Germinal center (tissue), 1 donor: ENCODE data around the gene C2orf72.
"Not testable (repeated sequence)": the region's sequence is repeated elsewhere in the genome, so short reads cannot be mapped to it uniquely, and the experiment has no call there.

ENCODE experiments used
- DNase-seq: peaks from one replicate; pipeline ENCODE4 v3.0.0; 2012; ENCODE audit warnings: mixed read lengths, low spot score

The C2orf72 gene

DNA sequence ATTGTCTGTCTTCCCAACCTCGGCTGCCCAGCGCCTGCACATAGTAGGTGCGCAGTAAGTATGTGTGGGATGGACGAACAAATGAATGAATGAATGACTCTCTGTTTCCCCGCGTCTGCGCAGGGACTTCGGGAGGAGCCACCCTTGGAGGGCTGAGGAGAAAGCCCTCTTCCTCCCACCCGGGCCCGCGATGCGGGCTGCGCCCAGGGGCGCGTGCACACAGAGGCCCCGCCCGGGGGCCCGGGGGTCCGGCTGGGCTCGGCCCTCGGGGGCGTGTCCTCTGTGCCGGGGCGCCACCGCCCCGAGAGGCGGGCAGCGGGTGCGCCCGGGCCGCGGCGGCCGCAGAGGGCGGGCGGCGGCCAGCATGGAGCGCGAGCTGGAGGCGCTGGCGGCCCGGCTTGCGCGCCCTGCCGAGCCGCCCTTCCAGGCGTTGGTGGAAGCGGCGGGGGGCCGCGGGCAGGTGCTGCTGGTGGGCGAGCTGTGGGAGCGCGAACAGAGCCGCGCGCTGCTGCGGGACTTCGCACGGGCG lies at the start of gene C2orf72:
C2orf72 (plus strand) TSS at position 322 of the 529 bp plus-strand sequence; CDS start at position 365, 43 bp downstream.
- DNase-seq = peak; percentile 22

DNA sequence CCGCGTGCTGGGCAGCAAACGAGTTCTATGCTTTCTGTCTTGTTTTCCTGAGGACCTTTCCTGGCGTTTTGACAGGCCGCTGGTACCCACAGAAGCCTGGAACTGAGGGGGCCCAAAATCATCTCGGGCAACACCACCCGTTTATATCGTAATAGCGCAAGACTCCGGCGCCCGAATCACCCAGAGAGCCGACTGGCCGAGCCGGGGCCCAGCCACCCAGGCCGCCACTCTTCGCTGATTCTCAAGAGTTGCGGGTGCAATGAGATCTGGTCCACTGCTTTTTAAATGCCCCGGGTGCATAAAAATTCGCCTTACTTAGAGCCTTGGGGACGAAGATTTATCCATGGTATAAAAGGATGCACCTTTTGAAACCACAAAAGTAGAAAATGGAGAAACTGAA lies 47.6 kb upstream of the C2orf72 start:
- DNase-seq = no peak

DNA sequence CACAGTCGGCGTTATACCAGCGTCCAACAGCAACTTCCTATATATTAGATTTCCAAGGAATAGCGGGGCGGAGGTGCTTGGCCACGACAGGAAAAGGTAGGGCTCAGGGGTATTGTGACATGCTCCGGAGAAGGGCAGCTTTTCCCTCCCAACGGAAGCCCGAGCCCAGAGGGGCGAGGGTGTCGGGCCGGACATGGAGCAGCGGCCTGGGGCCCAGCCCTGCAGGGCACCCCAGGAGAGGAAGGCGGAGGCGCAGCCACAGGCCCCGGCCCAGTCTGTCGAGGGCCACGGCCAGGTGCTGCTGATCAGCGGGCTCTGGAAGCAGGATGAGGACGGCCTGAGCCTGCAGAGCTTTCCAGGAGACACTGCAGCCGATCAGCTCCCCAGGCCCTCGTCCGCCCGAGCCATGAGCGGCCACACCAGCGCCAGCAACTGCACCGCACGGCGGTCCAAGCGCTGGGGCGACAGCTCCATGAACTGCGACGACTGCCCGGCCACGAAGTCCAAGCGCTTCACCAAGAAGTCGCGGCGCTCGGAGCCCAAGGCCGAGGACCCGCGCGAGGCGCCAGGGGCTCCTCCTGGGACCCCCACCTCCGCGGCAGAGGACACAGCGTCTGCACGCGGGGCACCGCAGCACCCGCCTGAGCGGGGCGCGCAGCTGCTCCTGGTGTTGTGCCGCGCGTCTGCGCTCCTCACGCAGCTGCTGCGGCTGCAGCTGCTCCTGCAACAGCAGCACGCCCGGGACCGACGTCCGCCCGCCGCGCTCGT lies 47.0 kb upstream of the C2orf72 start:
- DNase-seq = no peak

DNA sequence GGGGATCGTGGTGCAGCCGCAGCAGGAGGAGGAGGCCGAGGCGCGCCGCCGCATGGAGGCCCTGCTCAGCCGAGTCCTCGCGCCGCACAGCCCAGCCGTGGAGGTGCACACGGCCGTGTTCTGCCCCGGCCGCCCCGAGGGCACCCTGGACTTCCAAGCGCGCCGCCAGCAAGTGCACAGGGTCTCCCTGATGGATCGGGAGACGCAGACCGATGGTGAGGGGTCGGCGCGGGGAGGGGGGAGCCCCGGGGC lies 46.5 kb upstream of the C2orf72 start:
- no peak for DNase-seq

DNA sequence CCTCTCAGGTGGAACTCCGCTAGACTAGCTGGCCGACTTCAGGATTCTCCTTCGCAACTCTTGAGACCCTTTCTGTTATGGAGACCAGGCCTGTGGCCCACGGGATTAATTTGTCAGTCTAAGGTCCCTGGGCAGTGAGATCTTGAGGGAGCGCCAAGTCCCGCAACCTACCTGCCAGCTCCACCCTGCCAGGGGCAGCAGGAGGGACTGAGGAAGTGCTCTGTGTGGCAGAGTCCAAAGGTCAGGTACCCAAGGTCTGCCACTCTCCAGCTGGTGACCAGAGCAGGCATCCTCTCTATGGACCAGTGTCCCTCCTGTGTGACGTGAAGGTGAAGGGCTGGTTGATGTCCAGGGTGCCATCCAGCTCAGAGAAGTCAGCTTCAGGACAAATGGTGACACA lies 45.7 kb upstream of the C2orf72 start:
- no peak for DNase-seq

DNA sequence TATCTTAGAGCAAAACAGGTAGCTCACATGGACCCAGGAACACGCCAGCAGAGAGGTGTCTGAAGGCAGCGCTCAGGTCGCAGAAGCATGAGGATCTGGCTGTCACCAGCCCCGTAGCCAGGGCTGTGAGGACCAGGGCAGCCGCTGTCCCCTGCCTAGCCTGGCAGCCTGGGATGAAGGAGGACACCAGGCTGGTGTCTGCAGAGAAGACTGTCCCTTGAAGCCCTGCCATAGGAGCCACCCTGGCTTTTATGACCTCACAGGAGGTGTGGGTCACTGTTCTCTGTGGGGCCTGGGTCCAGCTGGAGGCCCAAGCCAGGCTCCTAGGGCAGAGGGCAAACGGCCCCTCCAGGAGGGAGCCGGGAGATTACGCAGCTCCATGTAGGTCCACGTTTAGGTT lies 41.5 kb upstream of the C2orf72 start, which contains the start of gene SPATA3:
SPATA3 (plus strand) TSS at position 301 of the 400 bp plus-strand sequence. CDS start 113 bp downstream, outside the sequence.
- no peak for DNase-seq

DNA sequence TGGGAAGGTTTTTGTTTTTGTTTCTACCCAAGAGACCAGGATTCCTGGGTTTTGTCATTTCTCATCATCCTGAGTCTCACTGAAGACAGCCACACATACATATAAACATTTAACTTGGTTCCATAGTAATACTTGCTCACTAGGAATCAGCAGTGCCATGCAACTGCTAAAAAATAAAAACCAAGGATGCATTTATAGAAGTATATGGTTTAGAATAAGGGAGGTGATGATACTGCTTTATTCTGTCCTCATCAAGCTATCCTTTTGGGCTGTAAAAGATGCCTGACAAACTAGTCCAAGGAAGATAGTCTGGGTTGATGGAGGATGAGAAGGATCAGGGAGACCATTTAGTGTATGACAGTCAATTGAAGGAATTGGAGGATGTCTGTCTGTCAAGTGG lies 40.7 kb upstream of the C2orf72 start:
- no peak for DNase-seq

DNA sequence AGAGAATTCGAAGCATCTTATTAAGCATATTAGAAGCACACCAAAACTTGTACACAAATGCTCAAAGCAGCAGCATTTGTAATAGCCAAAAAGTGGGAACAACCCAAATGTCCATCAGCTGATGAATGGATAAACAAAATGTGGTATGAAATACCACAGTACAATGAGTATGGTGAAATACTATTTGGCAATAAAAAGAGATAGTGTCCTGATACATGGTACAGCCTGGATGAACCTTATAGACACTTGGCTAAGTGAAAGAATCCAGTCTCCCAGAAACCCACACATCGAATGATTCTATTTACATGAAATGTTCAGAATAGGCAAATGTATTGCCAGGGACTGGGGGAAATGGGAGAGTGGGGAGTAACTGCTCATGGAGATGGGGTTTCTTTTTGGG lies 38.4 kb upstream of the C2orf72 start:
- DNase-seq = no peak

DNA sequence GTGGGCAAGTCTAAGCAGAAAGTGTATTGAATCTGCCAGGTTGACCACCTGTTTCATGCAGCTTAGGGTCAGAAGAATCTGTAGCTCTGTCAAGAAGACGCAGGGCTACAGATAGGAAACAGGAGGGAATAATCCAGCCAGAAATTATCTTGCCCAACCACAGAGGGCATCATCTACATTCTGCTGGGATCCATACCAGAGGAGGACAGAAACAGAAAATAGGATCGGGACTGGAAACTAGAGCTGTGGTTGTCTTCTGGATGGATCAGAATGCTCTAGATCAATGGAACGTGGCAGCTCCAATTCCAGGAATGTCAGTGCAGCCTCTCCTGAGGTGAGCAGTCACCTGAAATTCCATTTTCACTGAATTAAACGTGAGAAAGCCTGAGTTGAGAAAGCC lies 37.8 kb upstream of the C2orf72 start:
- no peak for DNase-seq

DNA sequence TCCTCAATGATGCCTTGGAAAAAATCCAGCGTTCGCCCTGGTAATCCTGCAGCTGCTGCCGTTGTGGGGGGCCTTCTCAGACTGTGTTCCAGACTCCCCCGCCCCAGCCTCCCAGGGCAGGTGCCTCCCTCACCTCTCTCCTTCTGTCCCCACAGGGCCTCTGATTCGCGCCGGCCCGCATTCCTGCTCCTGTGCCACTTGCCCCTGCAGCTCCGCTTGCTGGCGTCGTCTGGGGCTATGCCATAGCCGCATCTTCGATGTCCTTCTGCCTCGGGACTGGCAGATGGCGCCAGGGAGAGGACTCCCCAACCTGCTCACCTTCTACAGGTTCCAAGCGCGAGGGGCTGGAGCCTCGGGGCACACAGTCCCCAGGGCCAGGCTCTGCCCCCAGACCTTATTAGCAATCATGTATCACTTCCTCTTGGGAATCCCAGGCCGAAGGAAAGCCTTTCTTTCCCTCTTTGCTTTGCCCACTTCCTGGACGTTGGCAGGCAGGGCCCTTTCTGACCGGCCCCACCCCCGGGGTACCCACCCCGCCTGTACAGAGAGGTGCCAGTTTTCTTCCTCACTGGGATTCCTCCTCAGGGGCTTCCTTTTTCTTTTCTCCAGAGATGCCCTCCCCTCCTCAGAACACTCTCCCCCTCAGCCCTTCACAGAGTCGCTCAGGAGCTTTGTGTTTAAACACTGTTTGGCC lies 37.0 kb upstream of the C2orf72 start:
- DNase-seq = no peak

DNA sequence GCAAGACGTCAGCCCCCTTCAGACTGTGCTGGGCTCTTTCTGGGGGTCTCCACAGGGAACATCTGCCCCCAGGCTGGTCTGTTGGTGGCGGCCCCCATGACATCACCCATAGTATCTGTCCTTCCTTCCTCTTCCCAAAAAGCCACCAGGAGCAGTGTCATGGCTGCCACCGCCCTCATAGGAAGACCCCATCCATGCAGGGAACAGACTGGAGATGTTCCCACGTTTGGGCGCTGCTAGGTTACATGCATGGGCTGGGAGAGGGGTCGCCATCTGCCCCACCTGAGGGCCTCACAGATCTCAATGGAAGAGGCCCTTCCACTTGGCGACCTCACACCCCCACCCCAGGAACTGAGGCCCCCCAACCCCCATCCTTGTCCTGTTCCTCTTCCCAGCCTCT lies 36.3 kb upstream of the C2orf72 start:
- DNase-seq = no peak

DNA sequence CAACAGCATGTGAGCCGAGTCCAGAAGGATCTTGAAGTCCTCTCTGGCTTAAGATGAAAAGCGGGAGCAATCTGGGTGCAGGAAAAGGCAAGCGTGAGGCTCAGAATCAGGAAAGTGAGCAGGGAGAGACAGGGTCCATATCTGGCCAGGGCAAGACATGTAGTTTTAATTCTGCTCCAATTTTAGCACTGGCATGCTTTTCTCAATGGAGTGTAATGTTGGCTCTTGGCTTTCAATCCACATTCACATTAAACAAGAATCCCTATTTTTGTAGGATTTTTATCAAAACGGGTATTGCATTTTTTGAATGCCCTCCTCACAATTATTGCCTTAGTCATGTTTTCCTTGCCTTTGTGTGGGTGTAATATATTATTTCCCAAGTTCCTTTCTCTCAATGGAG lies 35.4 kb upstream of the C2orf72 start:
- no peak for DNase-seq

DNA sequence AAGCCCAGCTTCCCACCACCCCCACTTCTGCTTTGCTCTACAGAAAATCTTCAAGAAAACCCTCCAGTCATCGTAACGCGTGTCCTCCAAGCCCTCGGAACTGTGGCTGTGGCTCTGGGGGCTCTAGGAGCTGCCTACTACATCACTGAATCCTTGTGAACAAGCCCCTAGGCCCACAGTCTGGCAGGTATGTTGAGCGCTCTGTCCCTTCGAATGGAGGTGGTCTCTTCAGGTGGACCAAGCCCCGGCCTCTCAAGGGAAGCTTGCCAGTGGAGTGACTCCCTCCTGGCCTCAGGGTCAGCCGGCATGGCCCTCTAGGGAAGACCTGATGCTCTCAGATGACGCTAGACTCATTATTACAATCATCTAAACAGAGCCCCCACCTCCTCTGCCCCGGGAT lies 34.7 kb upstream of the C2orf72 start:
- no peak for DNase-seq

DNA sequence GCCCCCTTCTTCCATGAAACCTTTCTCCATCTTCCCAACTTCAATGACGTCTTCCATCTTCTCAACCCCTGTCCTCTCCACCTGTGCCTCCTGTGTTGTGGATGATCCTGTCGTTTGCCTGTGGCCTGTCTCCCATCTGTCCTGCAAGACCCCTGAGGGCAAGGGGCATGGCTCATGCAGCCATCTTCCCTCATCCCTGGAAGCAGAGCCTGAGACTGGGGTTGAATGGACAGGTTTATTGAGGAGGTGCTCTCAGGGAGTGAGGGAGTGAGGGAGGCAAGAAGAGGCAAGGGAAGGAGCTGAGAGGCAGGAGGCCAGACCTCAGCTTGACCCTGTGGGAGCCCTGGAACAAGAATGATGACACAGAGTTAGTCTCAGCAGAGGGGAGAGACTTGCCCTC lies 34.1 kb upstream of the C2orf72 start:
- no peak for DNase-seq

DNA sequence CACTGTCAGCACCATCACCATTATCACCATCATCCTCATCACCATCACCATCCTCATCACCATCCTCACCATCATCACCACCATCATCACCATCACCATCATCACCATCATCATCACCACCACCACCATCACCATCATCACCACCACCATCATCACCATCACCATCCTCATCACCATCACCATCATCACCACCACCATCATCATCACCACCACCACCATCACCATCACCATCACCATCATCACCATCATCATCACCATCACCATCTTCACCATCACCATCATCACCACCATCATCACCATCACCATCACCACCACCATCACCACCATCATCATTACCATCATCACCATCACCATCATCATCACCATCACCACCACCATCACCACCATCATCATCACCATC lies 32.4 kb upstream of the C2orf72 start:
- DNase-seq = not testable (repeated sequence)

DNA sequence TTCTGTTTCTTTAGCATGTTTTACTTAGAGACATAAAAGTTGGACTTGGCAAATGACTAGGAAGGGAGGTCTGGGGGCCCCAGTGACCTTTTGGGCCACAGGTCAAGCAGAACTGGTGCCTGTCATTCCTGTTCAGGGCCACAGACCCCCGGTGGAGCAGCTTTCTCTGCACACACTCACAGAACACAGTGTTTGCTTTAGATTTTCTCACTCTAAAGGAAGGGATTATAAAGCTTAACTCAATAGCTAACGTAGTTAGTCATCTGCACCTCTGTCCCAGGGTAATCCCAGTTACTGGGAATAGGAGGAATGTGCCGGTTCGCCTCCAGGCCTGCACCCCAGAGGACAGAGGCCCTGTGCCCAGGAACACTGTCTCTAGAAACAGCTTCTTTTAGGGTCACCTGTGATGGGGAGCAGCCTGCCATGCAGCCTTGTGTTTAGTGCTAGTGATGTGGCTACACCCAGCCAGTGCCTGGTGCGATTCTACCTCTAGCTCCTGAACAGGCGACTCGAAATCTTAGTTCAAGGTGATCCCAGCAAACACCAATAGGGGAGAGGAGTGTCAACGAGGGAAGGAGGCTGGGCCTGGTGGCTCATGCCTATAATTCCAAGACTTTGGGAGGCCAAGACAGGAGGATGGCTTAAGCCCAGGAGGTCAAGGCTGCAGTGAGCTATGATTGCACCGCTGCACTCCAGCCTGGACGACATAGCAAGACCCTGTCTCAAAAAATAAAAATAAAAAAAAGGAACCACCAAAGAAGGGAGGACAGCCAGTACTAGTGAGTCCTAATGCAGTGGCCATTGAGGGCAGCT lies 29.8 kb upstream of the C2orf72 start:
- DNase-seq = no peak

DNA sequence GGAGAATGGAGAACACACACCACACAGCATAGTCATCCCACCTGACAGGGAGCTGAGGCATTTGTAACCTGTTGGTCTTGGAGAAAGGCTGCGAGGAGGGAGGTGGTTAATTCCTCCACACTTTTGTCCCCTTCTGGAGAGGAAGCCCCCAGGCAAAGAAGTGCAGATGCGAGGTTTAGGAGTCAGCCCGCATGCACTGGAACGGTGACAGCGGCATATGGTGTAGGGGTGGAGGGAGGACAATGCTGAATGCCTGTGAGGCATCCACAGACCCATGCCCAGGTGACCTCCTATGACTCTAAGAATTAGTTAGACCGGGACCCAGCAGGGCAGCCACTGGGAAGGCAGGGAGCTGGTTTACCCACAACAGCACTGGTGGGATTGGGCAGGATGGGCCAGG lies 29.2 kb upstream of the C2orf72 start:
- DNase-seq = no peak

DNA sequence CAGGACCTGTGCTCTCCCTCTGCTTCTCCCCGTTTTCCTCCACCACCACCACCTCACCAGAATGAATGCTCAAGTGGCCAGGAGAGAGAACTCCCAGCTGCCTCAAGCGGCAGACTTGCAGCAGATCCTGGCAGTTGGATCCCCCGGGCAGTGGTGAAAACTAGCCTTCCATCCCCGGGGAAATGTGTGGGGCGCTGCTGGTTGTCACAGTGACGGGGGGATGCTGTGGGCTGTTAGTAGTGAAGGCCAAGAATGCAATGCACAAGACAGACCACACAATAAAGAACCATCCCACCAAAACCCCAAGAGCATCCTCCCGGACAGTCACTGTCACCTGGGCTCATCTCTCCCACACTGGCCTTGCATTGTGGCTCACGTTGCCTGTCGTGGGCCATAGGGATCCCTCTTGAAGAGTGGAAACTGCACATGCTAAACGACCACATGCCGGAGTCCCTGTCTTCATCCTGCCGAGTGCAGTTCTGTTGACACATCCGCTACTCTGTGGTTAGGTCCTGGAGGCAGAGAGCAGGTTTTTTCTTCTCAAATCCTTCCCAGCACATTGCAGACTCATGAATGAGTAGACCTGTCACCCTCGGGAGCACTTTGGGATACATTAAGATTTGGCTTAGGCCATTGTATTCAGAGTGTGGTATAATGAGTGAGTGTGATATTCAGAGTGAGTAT lies 27.9 kb upstream of the C2orf72 start:
- no peak for DNase-seq

DNA sequence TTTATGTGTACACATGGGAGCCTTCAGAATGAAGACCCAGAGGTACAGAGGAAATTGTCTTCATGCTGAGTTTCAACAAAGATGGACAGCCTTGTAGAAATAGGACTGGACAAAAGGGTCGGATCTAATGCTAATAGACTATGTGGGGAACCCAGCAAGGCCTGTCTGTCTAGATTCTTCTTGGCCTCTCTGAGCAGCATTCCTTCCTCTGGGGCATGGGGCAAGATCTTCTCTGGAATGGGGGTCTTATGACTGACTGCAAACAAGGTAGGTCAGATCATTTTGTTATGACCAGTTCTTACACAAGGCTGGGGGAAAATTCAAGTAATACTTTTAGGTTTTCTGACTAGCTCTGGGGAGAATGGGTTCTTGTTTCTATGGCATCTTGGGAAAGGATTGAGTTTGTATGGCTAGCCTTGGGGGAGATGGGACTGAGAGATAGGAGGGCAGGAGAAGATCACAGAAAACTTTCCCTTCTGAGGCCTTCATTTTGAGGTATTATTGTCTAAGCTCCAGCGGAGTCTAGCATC lies 27.1 kb upstream of the C2orf72 start:
- DNase-seq = no peak

DNA sequence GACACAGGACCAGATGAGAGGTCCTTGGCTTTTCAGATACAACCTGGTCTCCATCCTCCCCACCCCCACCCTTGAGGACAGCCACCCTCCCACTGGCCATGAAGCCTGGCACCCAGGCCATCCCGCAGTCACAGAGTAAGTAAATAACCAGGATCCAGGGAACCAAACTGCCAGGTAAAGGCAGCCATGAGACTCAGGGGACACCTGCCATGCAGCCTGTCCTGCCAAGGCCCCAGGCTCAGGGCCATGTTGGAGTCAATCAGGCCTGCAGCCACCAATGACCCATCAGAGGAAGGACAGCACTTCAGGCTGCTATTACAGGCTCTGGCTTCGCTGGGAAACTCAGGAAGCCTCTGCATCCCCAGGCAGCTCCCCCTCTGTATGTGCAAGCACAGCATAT lies 25.8 kb upstream of the C2orf72 start:
- no peak for DNase-seq

DNA sequence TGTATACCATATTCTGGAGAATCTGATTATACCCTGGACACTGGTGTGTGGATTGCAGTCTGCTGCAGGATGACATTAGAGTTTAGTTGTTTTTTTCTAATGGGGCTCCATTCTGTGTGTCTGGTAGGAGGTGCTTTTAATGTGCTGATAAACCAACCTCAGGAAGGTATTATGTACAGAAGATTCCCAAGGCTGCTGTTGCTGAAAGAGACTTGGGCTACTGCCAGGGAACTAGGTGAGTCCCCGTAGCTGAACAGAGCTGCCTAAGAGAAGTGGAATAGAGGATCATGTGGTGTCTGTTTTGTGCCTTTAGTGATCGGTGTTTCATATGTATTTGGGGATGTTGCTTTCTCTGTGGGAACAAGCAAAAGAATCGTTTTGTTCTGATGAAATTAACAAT lies 24.9 kb upstream of the C2orf72 start:
- DNase-seq = no peak

DNA sequence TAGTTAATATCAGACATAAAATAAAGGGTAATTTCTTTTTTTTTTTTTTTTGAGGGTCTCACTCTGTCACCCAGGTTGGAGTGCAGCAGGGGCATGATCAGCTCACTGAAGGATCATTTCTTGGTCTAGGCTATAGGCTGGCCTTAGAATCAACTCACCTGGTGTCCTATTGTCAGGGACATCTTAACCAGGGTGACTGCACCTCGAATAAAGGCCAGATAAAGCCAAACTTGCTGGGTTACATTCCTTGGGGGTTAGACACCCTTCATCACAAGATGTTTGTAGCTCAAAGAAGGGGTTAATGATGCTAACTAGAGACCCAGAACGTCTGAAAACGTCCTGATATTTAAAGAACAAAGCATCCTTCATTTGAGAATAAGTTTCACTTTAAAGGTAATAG lies 23.5 kb upstream of the C2orf72 start:
- DNase-seq = no peak
